Stimulated activated CD8-positive, alpha-beta memory T cell treated with anti-CD3 and anti-CD28 coated beads, Interleukin-4, amount 100 ng/mL, for 24 hours (primary cell): ENCODE measurements around the gene MRPL36.
"Not testable (repeated sequence)": the region's sequence is repeated elsewhere in the genome, so short reads cannot be mapped to it uniquely, and the experiment has no call there.

ENCODE experiments used
- DNase-seq: peaks from one replicate; pipeline ENCODE4 v3.0.0-alpha.2; 2020; ENCODE audit warnings: low read depth

Gene MRPL36

GRCh38 chr5:1832511-1833250, 33.0 kb upstream of the MRPL36 start:
- no peak for DNase-seq

- no peak for DNase-seq
Observed at GRCh38 chr5:1831677-1832313, 32.2 kb upstream of the MRPL36 start.

- DNase-seq = no peak
Observed at GRCh38 chr5:1831257-1831656, 31.6 kb upstream of the MRPL36 start.

- DNase-seq = no peak
Observed at GRCh38 chr5:1830571-1831228, 31.1 kb upstream of the MRPL36 start.

- DNase-seq = no peak
Observed at GRCh38 chr5:1827886-1828397, 28.3 kb upstream of the MRPL36 start.

- no peak for DNase-seq
Observed at GRCh38 chr5:1827025-1827885, 27.6 kb upstream of the MRPL36 start.

GRCh38 chr5:1826235-1826980, 26.8 kb upstream of the MRPL36 start:
- DNase-seq = no peak

GRCh38 chr5:1824903-1825841, 25.5 kb upstream of the MRPL36 start:
- DNase-seq = no peak

GRCh38 chr5:1824109-1824821, 24.6 kb upstream of the MRPL36 start:
- DNase-seq = no peak

GRCh38 chr5:1823381-1824034, 23.9 kb upstream of the MRPL36 start:
- no peak for DNase-seq

GRCh38 chr5:1821862-1822261, 22.2 kb upstream of the MRPL36 start:
- no peak for DNase-seq

GRCh38 chr5:1820926-1821325, 21.3 kb upstream of the MRPL36 start:
- no peak for DNase-seq

- no peak for DNase-seq
Observed at GRCh38 chr5:1820381-1820780, 20.7 kb upstream of the MRPL36 start.

GRCh38 chr5:1819458-1819857, 19.8 kb upstream of the MRPL36 start:
- DNase-seq = no peak

GRCh38 chr5:1818784-1819183, 19.1 kb upstream of the MRPL36 start:
- no peak for DNase-seq

GRCh38 chr5:1817261-1818043, 17.8 kb upstream of the MRPL36 start:
- no peak for DNase-seq

GRCh38 chr5:1816495-1817089, 17.0 kb upstream of the MRPL36 start:
- not testable (repeated sequence) for DNase-seq

- DNase-seq = no peak
Observed at GRCh38 chr5:1815881-1816292, 16.2 kb upstream of the MRPL36 start.
